Endothelial cell of umbilical vein (primary cell): ENCODE measurements around the gene COL15A1.

Experiments used
- POLR2A ChIP-seq: IDR thresholded peaks from 2 replicates; pipeline ENCODE4 v1.6.1; 2012; ENCODE audit warnings: low read depth, mild to moderate bottlenecking, control low read depth, low read length
- POLR2AphosphoS5 ChIP-seq: IDR thresholded peaks from 2 replicates; pipeline ENCODE4 v1.6.1; 2012; ENCODE audit warnings: low read depth, mild to moderate bottlenecking, control low read depth, low read length, moderate library complexity; ENCODE audit not compliant: insufficient read depth
- TF ChIP-seq, protein P1 (sequence below), 2 donors: IDR thresholded peaks; 1 replicate in 1 of 2; 2 replicates in 1 of 2; pipeline ENCODE4 v1.5.1; 2011; ENCODE audit warnings: low read length in 2 of 2, mild to moderate bottlenecking in 2 of 2, moderate library complexity in 2 of 2, control low read depth in 1 of 2, inconsistent platforms in 1 of 2, low read depth in 1 of 2; ENCODE audit not compliant: insufficient read depth in 1 of 2; ENCODE audit errors: extremely low read depth in 1 of 2

DNA sequence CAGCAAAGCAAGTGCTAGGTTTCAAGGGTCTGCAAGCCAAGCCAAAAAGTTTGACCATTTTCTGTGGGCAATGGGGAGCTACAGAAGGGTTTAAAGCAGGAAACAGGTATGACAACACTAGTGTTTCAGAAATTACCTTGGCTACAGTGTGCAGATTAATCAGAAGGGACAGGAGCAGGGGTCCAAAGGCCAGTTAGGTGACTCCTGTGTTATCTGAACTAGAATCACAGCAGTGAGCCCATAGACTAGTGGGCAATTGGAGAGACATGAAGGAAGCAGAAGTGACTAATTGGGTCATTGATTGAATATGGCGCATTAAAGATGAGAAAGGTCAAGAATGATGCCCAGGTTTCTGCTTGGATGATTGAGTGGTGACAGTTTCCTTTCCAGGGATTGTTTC is 119.8 kb downstream of the COL15A1 start:
- TF ChIP-seq POLR2AphosphoS5, result no peak
- TF ChIP-seq, protein P1, sequence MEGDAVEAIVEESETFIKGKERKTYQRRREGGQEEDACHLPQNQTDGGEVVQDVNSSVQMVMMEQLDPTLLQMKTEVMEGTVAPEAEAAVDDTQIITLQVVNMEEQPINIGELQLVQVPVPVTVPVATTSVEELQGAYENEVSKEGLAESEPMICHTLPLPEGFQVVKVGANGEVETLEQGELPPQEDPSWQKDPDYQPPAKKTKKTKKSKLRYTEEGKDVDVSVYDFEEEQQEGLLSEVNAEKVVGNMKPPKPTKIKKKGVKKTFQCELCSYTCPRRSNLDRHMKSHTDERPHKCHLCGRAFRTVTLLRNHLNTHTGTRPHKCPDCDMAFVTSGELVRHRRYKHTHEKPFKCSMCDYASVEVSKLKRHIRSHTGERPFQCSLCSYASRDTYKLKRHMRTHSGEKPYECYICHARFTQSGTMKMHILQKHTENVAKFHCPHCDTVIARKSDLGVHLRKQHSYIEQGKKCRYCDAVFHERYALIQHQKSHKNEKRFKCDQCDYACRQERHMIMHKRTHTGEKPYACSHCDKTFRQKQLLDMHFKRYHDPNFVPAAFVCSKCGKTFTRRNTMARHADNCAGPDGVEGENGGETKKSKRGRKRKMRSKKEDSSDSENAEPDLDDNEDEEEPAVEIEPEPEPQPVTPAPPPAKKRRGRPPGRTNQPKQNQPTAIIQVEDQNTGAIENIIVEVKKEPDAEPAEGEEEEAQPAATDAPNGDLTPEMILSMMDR (IDR thresholded peaks at IDR 0.05; ENCODE audit: extremely low read depth in 1 of 2, insufficient read depth in 1 of 2, low read depth in 1 of 2, low read length in 2 of 2), result no peak
- TF ChIP-seq POLR2A, result no peak
